NAMALWA (cell line): ENCODE measurements around the gene PTPRE.

Experiments
- DNase-seq: peaks from one replicate; pipeline ENCODE4 v3.0.0-alpha.2; 2015; ENCODE audit warnings: low spot score

Gene PTPRE

GRCh38 chr10:128000471-128001362 lies 93.8 kb downstream of the PTPRE start:
- no peak for DNase-seq

- no peak for DNase-seq
Observed at GRCh38 chr10:128001363-128001745, 94.5 kb downstream of the PTPRE start.

- no peak for DNase-seq
Observed at GRCh38 chr10:128001849-128002248, 94.9 kb downstream of the PTPRE start.

- DNase-seq: no peak
Observed at GRCh38 chr10:128003521-128003920, 96.6 kb downstream of the PTPRE start.

- no peak for DNase-seq
Observed at GRCh38 chr10:128005858-128006257, 99.0 kb downstream of the PTPRE start.

- DNase-seq: no peak
Observed at GRCh38 chr10:128007056-128007455, 100.2 kb downstream of the PTPRE start.

- DNase-seq: no peak
Observed at GRCh38 chr10:128007971-128008370, 101.1 kb downstream of the PTPRE start.

- DNase-seq: no peak
Observed at GRCh38 chr10:128008521-128009250, 101.8 kb downstream of the PTPRE start.

GRCh38 chr10:128009372-128010126 lies 102.6 kb downstream of the PTPRE start:
- DNase-seq: no peak

GRCh38 chr10:128011059-128011979 lies 104.4 kb downstream of the PTPRE start:
- DNase-seq: peak; percentile 83

GRCh38 chr10:128013626-128014025 lies 106.7 kb downstream of the PTPRE start:
- no peak for DNase-seq

- no peak for DNase-seq
Observed at GRCh38 chr10:128014236-128014635, 107.3 kb downstream of the PTPRE start.

- DNase-seq: no peak
Observed at GRCh38 chr10:128016423-128017060, 109.6 kb downstream of the PTPRE start.

GRCh38 chr10:128017822-128018221 lies 110.9 kb downstream of the PTPRE start:
- DNase-seq: no peak

- DNase-seq: peak; percentile 17
Observed at GRCh38 chr10:128018236-128018635, 111.3 kb downstream of the PTPRE start.

GRCh38 chr10:128018691-128019090 lies 111.8 kb downstream of the PTPRE start:
- no peak for DNase-seq

GRCh38 chr10:128022261-128023196 lies 115.6 kb downstream of the PTPRE start:
- DNase-seq: no peak

GRCh38 chr10:128024426-128024825 lies 117.5 kb downstream of the PTPRE start:
- DNase-seq: no peak

- no peak for DNase-seq
Observed at GRCh38 chr10:128025437-128025836, 118.5 kb downstream of the PTPRE start.

- DNase-seq: no peak
Observed at GRCh38 chr10:128025951-128026350, 119.0 kb downstream of the PTPRE start.
